K562 (cell line): ENCODE data around the gene DTNBP1. TPM values are rescaled to one million over a fixed set of nuclear protein-coding genes. Genes with fewer than 3 reads are reported as not detected.

Source experiments
- ATAC-seq: fragments of 200-7000 bp; cut with Tn5 transposase; 3 replicates; pipeline ENCODE4 v1.9.1; 2020; ENCODE audit warnings: moderate library complexity
- BruUV-seq: library from RNA; stranded (reverse); fragments of 400-500 nt; replicated peaks from 2 replicates; lab custom pipeline; 2021; lab: Mats Ljungman, UMichigan
- CTCF ChIA-PET: fragments of 300-600 bp; formaldehyde crosslinking; extraction: SDS; loops from one replicate; lab custom pipeline; 2021; ENCODE audit warnings: low intra/inter-chr PET ratio; lab: Yijun Ruan, JAX
- POLR2A ChIA-PET: fragments of 300-600, 350-650 bp; sonication (Branson Sonifier 250); formaldehyde crosslinking; extraction: SDS; loops from one replicate; lab custom pipeline; 2021; ENCODE audit warnings: antibody characterized with exemption, inconsistent platforms; lab: Yijun Ruan, JAX
- DNase-seq, 4 experiments: peaks; one replicate each; pipeline versions ENCODE4 v3.0.0 to v3.0.0-alpha.2; 2011 to 2018; ENCODE audit warnings: low spot score in 3 of 4, mixed read lengths in 3 of 4; ENCODE audit errors: extremely low read depth in 1 of 4
- FAIRE-seq: peaks from 2 replicates; lab custom pipeline; 2011; peaks lifted over from hg19 to GRCh38; lab: Jason Lieb, UNC
- H2AFZ ChIP-seq: 2 replicates; pipeline ENCODE4 v1.6.0; 2011; ENCODE audit warnings: low read depth, low read length, control low read depth, inconsistent platforms
- H3K27ac ChIP-seq: fragments of 200-600 bp; 3 replicates; pipeline ENCODE4 v1.8.0; 2011; ENCODE audit warnings: low read depth, mild to moderate bottlenecking, control low read depth, inconsistent platforms, low read length, moderate library complexity, mixed read lengths; ENCODE audit errors: extremely low read depth
- H3K27me3 ChIP-seq, 2 experiments: fragments of 300-600 bp in 1 of 2; 2 replicates in 1 of 2; 3 replicates in 1 of 2; pipeline versions ENCODE4 v1.6.0 to v1.8.0; 2011; ENCODE audit warnings: inconsistent platforms in 2 of 2, low read length in 2 of 2, mild to moderate bottlenecking in 1 of 2, mixed read lengths in 1 of 2, moderate library complexity in 1 of 2; ENCODE audit not compliant: control insufficient read depth in 2 of 2, insufficient read depth in 2 of 2
- H3K36me3 ChIP-seq: fragments of 300-600 bp; 3 replicates; pipeline ENCODE4 v1.8.0; 2011; ENCODE audit warnings: mild to moderate bottlenecking, low read length, inconsistent platforms; ENCODE audit not compliant: control insufficient read depth, insufficient read depth
- H3K4me1 ChIP-seq, 2 experiments: fragments of 200-600 bp in 1 of 2; replicated peaks in 1 of 2; 2 replicates in 1 of 2; 3 replicates in 1 of 2; pipeline versions ENCODE4 v1.5.1 to v1.8.0; 2011; ENCODE audit warnings: inconsistent platforms in 2 of 2, low read length in 2 of 2, mild to moderate bottlenecking in 1 of 2, mixed read lengths in 1 of 2, moderate library complexity in 1 of 2; ENCODE audit not compliant: control insufficient read depth in 2 of 2, insufficient read depth in 2 of 2
- H3K4me2 ChIP-seq: 2 replicates; pipeline ENCODE4 v1.6.1; 2011; ENCODE audit warnings: low read length, control low read depth, inconsistent platforms, mixed read lengths; ENCODE audit not compliant: insufficient read depth
- H3K4me3 ChIP-seq: fragments of 200-600 bp; sonication (generic), shearing (Covaris generic); 2 replicates; pipeline ENCODE4 v1.5.1; 2016; ENCODE audit warnings: control low read depth, inconsistent platforms
- H3K79me2 ChIP-seq: fragments of 200-600 bp; 3 replicates; pipeline ENCODE4 v1.8.0; 2011; ENCODE audit warnings: low read length, inconsistent platforms; ENCODE audit not compliant: control insufficient read depth, insufficient read depth
- H3K9ac ChIP-seq, 2 experiments: 2 replicates each; pipeline versions ENCODE4 v1.6.0 to v1.6.1; 2011; ENCODE audit warnings: low read depth in 2 of 2, low read length in 2 of 2, control low read depth in 1 of 2, inconsistent platforms in 1 of 2, mild to moderate bottlenecking in 1 of 2, mixed read lengths in 1 of 2; ENCODE audit not compliant: insufficient read depth in 1 of 2
- H3K9me1 ChIP-seq: one replicate; pipeline ENCODE4 v1.6.0; 2011; ENCODE audit warnings: inconsistent platforms, mild to moderate bottlenecking, low read length, moderate library complexity; ENCODE audit not compliant: control insufficient read depth, insufficient read depth
- H3K9me3 ChIP-seq: replicated peaks from 2 replicates; pipeline ENCODE4 v1.5.1; 2011; ENCODE audit warnings: low read depth, low read length, inconsistent platforms; ENCODE audit not compliant: control insufficient read depth, insufficient read depth
- H4K20me1 ChIP-seq: replicated peaks from 2 replicates; pipeline ENCODE4 v1.6.1; 2011; ENCODE audit warnings: low read length, inconsistent platforms, mixed read lengths; ENCODE audit not compliant: control insufficient read depth, insufficient read depth
- ARHGAP35 ChIP-seq: fragments of 450-650 bp; IDR thresholded peaks from 2 replicates; pipeline ENCODE4 v1.6.1; 2018; ENCODE audit not compliant: partially characterized antibody
- BMI1 ChIP-seq: fragments of 150-350 bp; IDR thresholded peaks from 2 replicates; pipeline ENCODE4 v1.6.1; 2014; ENCODE audit warnings: low read length
- BRF1 ChIP-seq: IDR thresholded peaks from 3 replicates; pipeline ENCODE4 v1.6.1; 2011; ENCODE audit warnings: borderline replicate concordance, mild to moderate bottlenecking; ENCODE audit not compliant: insufficient read length; ENCODE audit errors: extremely low read depth
- EGR1 ChIP-seq: fragments of 450-650 bp; conservative IDR thresholded peaks from 2 replicates; pipeline ENCODE4 v1.6.1; 2017; ENCODE audit warnings: mild to moderate bottlenecking
- GABPB2 ChIP-seq: fragments of 250-450 bp; sonication (Bioruptor Pico); conservative IDR thresholded peaks from 2 replicates; pipeline ENCODE4 v1.5.1; 2021; ENCODE audit warnings: mild to moderate bottlenecking
- HOXB6 ChIP-seq: fragments of 250-450 bp; sonication (Bioruptor Pico); IDR thresholded peaks from 2 replicates; pipeline ENCODE4 v1.5.1; 2022; ENCODE audit warnings: mild to moderate bottlenecking, borderline replicate concordance
- MTA2 ChIP-seq: fragments of 450-650 bp; IDR thresholded peaks from 2 replicates; pipeline ENCODE4 v1.6.1; 2016; ENCODE audit warnings: low read depth
- NCOR1 ChIP-seq: fragments of 450-650 bp; IDR thresholded peaks from 2 replicates; pipeline ENCODE4 v1.6.1; 2016; ENCODE audit warnings: mild to moderate bottlenecking, moderate library complexity
- PHF20 ChIP-seq: fragments of 450-650 bp; IDR thresholded peaks from 2 replicates; pipeline ENCODE4 v1.6.1; 2018; ENCODE audit not compliant: partially characterized antibody
- PRMT5 ChIP-seq: sonication (generic); formaldehyde crosslinking; IDR thresholded peaks from 2 replicates; pipeline ENCODE4 v1.5.0; 2020; ENCODE audit warnings: missing genetic modification reagents
- RBM34 ChIP-seq: fragments of 200-400 bp; formaldehyde crosslinking; IDR thresholded peaks from 2 replicates; pipeline ENCODE4 v1.6.1; 2018; ENCODE audit warnings: low read length, borderline replicate concordance; ENCODE audit not compliant: insufficient read depth
- SMARCB1 ChIP-seq: IDR thresholded peaks from 2 replicates; pipeline ENCODE4 v1.6.1; 2011; ENCODE audit warnings: improper control_type of control experiment, low read depth; ENCODE audit not compliant: insufficient read length
- SMARCE1 ChIP-seq: fragments of 450-650 bp; IDR thresholded peaks from 2 replicates; pipeline ENCODE4 v1.7.1; 2016; ENCODE audit warnings: mild to moderate bottlenecking
- TEAD4 ChIP-seq, 2 experiments: sonication (generic) in 1 of 2; formaldehyde crosslinking in 1 of 2; IDR thresholded peaks; 2 replicates each; pipeline versions ENCODE4 v1.6.1 to v1.8.0; 2012 to 2022; ENCODE audit warnings: borderline replicate concordance in 1 of 2, inconsistent platforms in 1 of 2, low read length in 1 of 2, mild to moderate bottlenecking in 1 of 2, missing genetic modification reagents in 1 of 2
- ZBTB8A ChIP-seq: fragments of 450-650 bp; IDR thresholded peaks from 2 replicates; pipeline ENCODE4 v1.6.1; 2018; ENCODE audit warnings: mild to moderate bottlenecking, moderate library complexity; ENCODE audit not compliant: partially characterized antibody
- ZNF282 ChIP-seq: sonication (generic); formaldehyde crosslinking; IDR thresholded peaks from 2 replicates; pipeline ENCODE4 v1.8.1; 2023; ENCODE audit warnings: missing genetic modification reagents
- ZNF512 ChIP-seq: IDR thresholded peaks from 2 replicates; pipeline ENCODE4 v1.6.1; 2016; ENCODE audit warnings: missing genetic modification characterization, missing compliant biosample characterization
- WGBS: fragments of 100-300 bp; shearing (Covaris generic); methylation state at CpG from one replicate; pipeline ENCODE4 v1.1.6; 2016; ENCODE audit warnings: low coverage, mixed read lengths; ENCODE audit not compliant: insufficient coverage; ENCODE audit errors: missing lambda C conversion rate; 5-methylcytosine and 5-hydroxymethylcytosine counted together
- in situ Hi-C: fragments of 300-500 bp; cut with MboI; formaldehyde crosslinking; loops from 4 replicates; pipeline ENCODE4 v1.15.0; 2018; ENCODE audit warnings: inconsistent platforms, mixed read lengths
- intact Hi-C: fragments of 100-400 bp; cut with micrococcal nuclease; formaldehyde crosslinking; loops from 2 replicates; pipeline ENCODE4 v1.14.2; 2022
- polyA plus RNA-seq, 8 experiments: library from polyadenylated mRNA; depleted of rRNA in 4 of 8; stranded (reverse) in 5 of 8; unstranded in 3 of 8; fragments of >200 nt; fragmentation: Nextera tagmentation in 2 of 8; fragmentation: Illumina TruSeq in 1 of 8; extraction: Ambion mirVana in 2 of 8; extraction: Trizol in 1 of 8; gene quantifications; 2 replicates each; pipeline versions ENCODE4 v1.2.1 to v1.2.3, GENCODE V29; 2011 to 2014; ENCODE audit warnings: inconsistent platforms in 1 of 8, missing spikeins in 1 of 8
- total RNA-seq, 7 experiments: library from RNA; depleted of rRNA in 6 of 7; stranded (reverse); fragments of >200 nt in 6 of 7; fragmentation: Illumina TruSeq in 2 of 7; extraction: Trizol in 2 of 7; gene quantifications; 2 replicates each; pipeline versions ENCODE4 v1.2.1 to v1.2.3, GENCODE V29; 2011 to 2021; ENCODE audit warnings: low replicate concordance in 1 of 7

DTNBP1 gene
- total and polyA plus RNA-seq, 9 of the 15 experiments (the other 6 are each of a cell fraction or from before 2014, with no cell fraction given): 16.7 to 54.5 (median 21.4) TPM

GRCh38 chr6:15606347-15606746 is 56.5 kb downstream of the DTNBP1 start:
- H2AFZ ChIP-seq: no peak overlapping the region
- peaks cover 22% of the 10 kb centered on the region; the same call in 2 of the 3 replicates for H3K36me3 ChIP-seq
- no peaks in the 10 kb centered on the region for H4K20me1 ChIP-seq
- no peaks in the 10 kb centered on the region for H3K79me2 ChIP-seq
- WGBS: 85% methylated on average over 1 of the region's 1 CpG
- no peaks in the 10 kb centered on the region for H3K27me3 ChIP-seq
- H3K27ac ChIP-seq: no peak overlapping the region
- FAIRE-seq: no peak
- DNase-seq: no peak
- H3K9me1 ChIP-seq: no peaks in the 10 kb centered on the region
- H3K4me3 ChIP-seq: no peak overlapping the region
- no peak; the same call in 2 of the 3 replicates for ATAC-seq
- peaks cover 0 to 7% of the 10 kb centered on the region in 2 experiments; a peak in 1 of 5 replicates for H3K4me1 ChIP-seq
- TF ChIP-seq MTA2 (no peak), ZBTB8A (no peak), PRMT5 (CRISPR knock-in tag) (no peak), NCOR1 (no peak), TEAD4 (IDR thresholded peaks at IDR 0.05; ENCODE audit: low read length) (no peak), TEAD4 (CRISPR knock-in tag; IDR thresholded peaks at IDR 0.05; ENCODE audit: borderline replicate concordance) (no peak), ZNF282 (CRISPR knock-in tag) (no peak), EGR1 (no peak), GABPB2 (no peak), ARHGAP35 (no peak), RBM34 (no peak), SMARCE1 (no peak), BRF1 (no peak), HOXB6 (CRISPR knock-in tag) (no peak), BMI1 (no peak), ZNF512 (no peak), PHF20 (no peak), SMARCB1 (no peak)
- no TSS peak for BruUV-seq
- H3K9me3 ChIP-seq: no peaks in the 10 kb centered on the region
- intact Hi-C loops (no loop called here), in situ Hi-C loops (no loop called here)
- no peak overlapping the region for H3K4me2 ChIP-seq
- no peak overlapping the region for H3K9ac ChIP-seq
- ChIA-PET POLR2A (interaction anchor here (1.4 kb wide), 1 partner anchor 9 kb away, joined by 4 read pairs; no protein-coding TSS in a partner anchor), CTCF (no interaction called here)
